Measurements from ENCODE around the gene EDNRA.

EDNRA gene

GRCh38 chr4:147525494-147526271, 44.8 kb downstream of the EDNRA start:
- no peak overlapping the region for H3K4me3 ChIP-seq (ENCODE audit: low read length)
- peaks cover 5% of the 10 kb centered on the region for H3K4me1 ChIP-seq (ENCODE audit: control insufficient read depth, insufficient read depth, low read length)
- H3K27me3 ChIP-seq (ENCODE audit: control insufficient read depth, insufficient read depth, low read length) = no peaks in the 10 kb centered on the region
- H3K4me2 ChIP-seq (ENCODE audit: low read length) = no peak overlapping the region
- no peaks in the 10 kb centered on the region for H3K9me3 ChIP-seq (replicated peaks; ENCODE audit: low read length)
- no peaks in the 10 kb centered on the region for H3K36me3 ChIP-seq (ENCODE audit: insufficient read depth, low read length)
- no peak overlapping the region for H3K9ac ChIP-seq (ENCODE audit: low read depth, low read length)

GRCh38 chr4:147526272-147526654, 45.4 kb downstream of the EDNRA start:
- Histone ChIP-seq H3K4me3 (ENCODE audit: low read length) (no peak overlapping the region), H3K4me2 (ENCODE audit: low read length) (no peak overlapping the region), H3K27me3 (ENCODE audit: control insufficient read depth, insufficient read depth, low read length) (no peaks in the 10 kb centered on the region), H3K36me3 (ENCODE audit: insufficient read depth, low read length) (no peaks in the 10 kb centered on the region), H3K9me3 (replicated peaks; ENCODE audit: low read length) (no peaks in the 10 kb centered on the region), H3K9ac (ENCODE audit: low read depth, low read length) (no peak overlapping the region), H3K4me1 (ENCODE audit: control insufficient read depth, insufficient read depth, low read length) (peaks cover 10% of the 10 kb centered on the region)

DNA sequence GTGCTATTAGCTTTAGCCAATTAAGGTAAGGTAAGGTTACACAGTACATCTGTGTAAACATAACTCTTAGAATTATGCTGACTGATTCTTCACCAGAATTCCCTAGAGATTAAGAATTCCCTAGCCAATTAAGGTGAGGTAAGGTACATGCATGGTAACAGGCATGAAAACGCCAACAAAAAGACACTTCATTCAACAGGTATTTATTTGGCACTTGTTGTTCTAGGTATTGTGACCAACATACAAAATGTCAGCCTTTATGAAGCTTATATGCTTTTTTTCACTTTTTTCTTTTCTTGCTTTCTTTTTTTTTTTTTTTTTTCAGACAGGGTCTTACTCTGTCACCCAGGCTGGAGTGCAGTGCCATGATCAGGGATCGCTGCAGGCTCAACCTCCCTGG, 47.2 kb downstream of the EDNRA start:
- Histone ChIP-seq H3K4me2 (ENCODE audit: low read length) (no peak overlapping the region), H3K36me3 (ENCODE audit: insufficient read depth, low read length) (no peaks in the 10 kb centered on the region), H3K4me3 (ENCODE audit: low read length) (no peak overlapping the region), H3K9me3 (replicated peaks; ENCODE audit: low read length) (no peaks in the 10 kb centered on the region), H3K27me3 (ENCODE audit: control insufficient read depth, insufficient read depth, low read length) (no peaks in the 10 kb centered on the region), H3K4me1 (ENCODE audit: control insufficient read depth, insufficient read depth, low read length) (peaks cover 10% of the 10 kb centered on the region), H3K9ac (ENCODE audit: low read depth, low read length) (no peak overlapping the region)

- H3K4me2 ChIP-seq (ENCODE audit: low read length) = no peak overlapping the region
- no peak overlapping the region for H3K9ac ChIP-seq (ENCODE audit: low read depth, low read length)
- H3K9me3 ChIP-seq (replicated peaks; ENCODE audit: low read length) = no peaks in the 10 kb centered on the region
- H3K4me3 ChIP-seq (ENCODE audit: low read length) = no peak overlapping the region
- no peaks in the 10 kb centered on the region for H3K36me3 ChIP-seq (ENCODE audit: insufficient read depth, low read length)
- peaks cover 10% of the 10 kb centered on the region for H3K4me1 ChIP-seq (ENCODE audit: control insufficient read depth, insufficient read depth, low read length)
- no peaks in the 10 kb centered on the region for H3K27me3 ChIP-seq (ENCODE audit: control insufficient read depth, insufficient read depth, low read length)
These were observed 49.2 kb downstream of the EDNRA start for GRCh38 chr4:147530134-147530533.

GRCh38 chr4:147530723-147531122, 49.8 kb downstream of the EDNRA start:
- no peaks in the 10 kb centered on the region for H3K27me3 ChIP-seq (ENCODE audit: control insufficient read depth, insufficient read depth, low read length)
- no peak overlapping the region for H3K4me3 ChIP-seq (ENCODE audit: low read length)
- H3K9ac ChIP-seq (ENCODE audit: low read depth, low read length) = peak overlapping the region; percentile 44
- H3K4me1 ChIP-seq (ENCODE audit: control insufficient read depth, insufficient read depth, low read length) = peaks cover 10% of the 10 kb centered on the region
- no peak overlapping the region for H3K4me2 ChIP-seq (ENCODE audit: low read length)
- H3K36me3 ChIP-seq (ENCODE audit: insufficient read depth, low read length) = no peaks in the 10 kb centered on the region
- H3K9me3 ChIP-seq (replicated peaks; ENCODE audit: low read length) = no peaks in the 10 kb centered on the region

GRCh38 chr4:147532896-147533295, 52.0 kb downstream of the EDNRA start:
- Histone ChIP-seq H3K9ac (ENCODE audit: low read depth, low read length) (no peak overlapping the region), H3K4me1 (ENCODE audit: control insufficient read depth, insufficient read depth, low read length) (peaks cover 10% of the 10 kb centered on the region), H3K4me3 (ENCODE audit: low read length) (no peak overlapping the region), H3K9me3 (replicated peaks; ENCODE audit: low read length) (no peaks in the 10 kb centered on the region), H3K4me2 (ENCODE audit: low read length) (no peak overlapping the region), H3K27me3 (ENCODE audit: control insufficient read depth, insufficient read depth, low read length) (no peaks in the 10 kb centered on the region), H3K36me3 (ENCODE audit: insufficient read depth, low read length) (no peaks in the 10 kb centered on the region)

DNA sequence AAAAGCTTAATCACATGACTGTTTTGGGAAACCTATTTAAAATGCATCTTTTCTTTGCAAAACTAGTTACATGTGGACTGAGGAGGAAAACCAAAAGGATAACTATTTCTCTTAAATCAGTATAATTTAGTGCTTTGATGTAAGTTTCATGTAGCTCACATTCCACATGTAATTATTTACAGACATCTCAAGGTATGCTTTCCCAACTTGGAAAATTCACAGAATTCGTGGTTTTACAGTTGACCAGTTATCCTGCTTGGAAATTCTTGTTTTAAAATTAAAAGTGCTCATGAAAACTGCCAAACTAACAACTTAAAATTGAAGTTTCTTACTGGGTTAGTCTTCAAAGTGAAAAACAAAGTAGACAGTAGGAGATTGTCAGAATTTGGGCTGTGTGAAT, 52.4 kb downstream of the EDNRA start:
- Histone ChIP-seq H3K4me2 (ENCODE audit: low read length) (no peak overlapping the region), H3K4me3 (ENCODE audit: low read length) (no peak overlapping the region), H3K4me1 (ENCODE audit: control insufficient read depth, insufficient read depth, low read length) (peaks cover 10% of the 10 kb centered on the region), H3K9me3 (replicated peaks; ENCODE audit: low read length) (no peaks in the 10 kb centered on the region), H3K27me3 (ENCODE audit: control insufficient read depth, insufficient read depth, low read length) (no peaks in the 10 kb centered on the region), H3K9ac (ENCODE audit: low read depth, low read length) (no peak overlapping the region), H3K36me3 (ENCODE audit: insufficient read depth, low read length) (no peaks in the 10 kb centered on the region)

- Histone ChIP-seq H3K36me3 (ENCODE audit: insufficient read depth, low read length) (no peaks in the 10 kb centered on the region), H3K4me1 (ENCODE audit: control insufficient read depth, insufficient read depth, low read length) (peaks cover 10% of the 10 kb centered on the region), H3K27me3 (ENCODE audit: control insufficient read depth, insufficient read depth, low read length) (no peaks in the 10 kb centered on the region), H3K9me3 (replicated peaks; ENCODE audit: low read length) (no peaks in the 10 kb centered on the region), H3K9ac (ENCODE audit: low read depth, low read length) (no peak overlapping the region), H3K4me2 (ENCODE audit: low read length) (no peak overlapping the region), H3K4me3 (ENCODE audit: low read length) (no peak overlapping the region)
These were observed 54.2 kb downstream of the EDNRA start for GRCh38 chr4:147535124-147535523.

DNA sequence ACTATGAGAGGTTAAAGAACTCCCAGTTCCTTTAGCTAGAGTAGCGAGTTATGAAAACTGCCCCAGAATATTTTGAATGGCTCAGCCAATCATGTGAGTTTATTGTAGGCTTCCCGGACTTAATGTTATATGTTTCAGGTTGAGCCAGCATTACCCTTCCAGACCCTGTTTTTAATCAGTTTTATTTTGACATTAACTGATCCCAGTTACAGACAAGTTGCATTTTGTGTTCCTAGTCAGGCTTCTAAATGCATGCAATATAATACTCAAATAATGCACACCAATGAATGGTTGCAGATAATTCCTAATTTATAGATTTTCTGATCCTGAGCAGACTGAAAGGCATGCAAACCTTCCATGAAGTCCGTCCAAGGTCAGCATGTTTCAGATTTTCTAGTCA, 57.8 kb downstream of the EDNRA start:
- no peak overlapping the region for H3K4me3 ChIP-seq (ENCODE audit: low read length)
- no peaks in the 10 kb centered on the region for H3K36me3 ChIP-seq (ENCODE audit: insufficient read depth, low read length)
- H3K4me1 ChIP-seq (ENCODE audit: control insufficient read depth, insufficient read depth, low read length) = peaks cover 14% of the 10 kb centered on the region
- H3K9ac ChIP-seq (ENCODE audit: low read depth, low read length) = no peak overlapping the region
- no peaks in the 10 kb centered on the region for H3K27me3 ChIP-seq (ENCODE audit: control insufficient read depth, insufficient read depth, low read length)
- no peak overlapping the region for H3K4me2 ChIP-seq (ENCODE audit: low read length)
- no peaks in the 10 kb centered on the region for H3K9me3 ChIP-seq (replicated peaks; ENCODE audit: low read length)

- H3K4me1 ChIP-seq (ENCODE audit: control insufficient read depth, insufficient read depth, low read length) = peaks cover 17% of the 10 kb centered on the region
- H3K36me3 ChIP-seq (ENCODE audit: insufficient read depth, low read length) = no peaks in the 10 kb centered on the region
- H3K4me3 ChIP-seq (ENCODE audit: low read length) = no peak overlapping the region
- no peak overlapping the region for H3K4me2 ChIP-seq (ENCODE audit: low read length)
- H3K9me3 ChIP-seq (replicated peaks; ENCODE audit: low read length) = no peaks in the 10 kb centered on the region
- H3K27me3 ChIP-seq (ENCODE audit: control insufficient read depth, insufficient read depth, low read length) = no peaks in the 10 kb centered on the region
- no peak overlapping the region for H3K9ac ChIP-seq (ENCODE audit: low read depth, low read length)
These were observed 59.1 kb downstream of the EDNRA start for GRCh38 chr4:147539959-147540358.

- Histone ChIP-seq H3K36me3 (ENCODE audit: insufficient read depth, low read length) (no peaks in the 10 kb centered on the region), H3K4me2 (ENCODE audit: low read length) (peak overlapping the region; percentile 15), H3K4me1 (ENCODE audit: control insufficient read depth, insufficient read depth, low read length) (peaks cover 35% of the 10 kb centered on the region), H3K9ac (ENCODE audit: low read depth, low read length) (peak overlapping the region; percentile 76), H3K4me3 (ENCODE audit: low read length) (peak overlapping the region; percentile 1), H3K27me3 (ENCODE audit: control insufficient read depth, insufficient read depth, low read length) (no peaks in the 10 kb centered on the region), H3K9me3 (replicated peaks; ENCODE audit: low read length) (no peaks in the 10 kb centered on the region)
These were observed 61.5 kb downstream of the EDNRA start for GRCh38 chr4:147542229-147542990.

DNA sequence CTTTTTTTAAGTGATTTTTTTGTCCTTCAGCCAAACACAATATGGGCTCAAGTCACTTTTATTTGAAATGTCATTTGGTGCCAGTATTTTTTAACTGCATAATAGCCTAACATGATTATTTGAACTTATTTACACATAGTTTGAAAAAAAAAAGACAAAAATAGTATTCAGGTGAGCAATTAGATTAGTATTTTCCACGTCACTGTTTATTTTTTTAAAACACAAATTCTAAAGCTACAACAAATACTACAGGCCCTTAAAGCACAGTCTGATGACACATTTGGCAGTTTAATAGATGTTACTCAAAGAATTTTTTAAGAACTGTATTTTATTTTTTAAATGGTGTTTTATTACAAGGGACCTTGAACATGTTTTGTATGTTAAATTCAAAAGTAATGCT, 62.1 kb downstream of the EDNRA start:
- Histone ChIP-seq H3K9me3 (replicated peaks; ENCODE audit: low read length) (no peaks in the 10 kb centered on the region), H3K36me3 (ENCODE audit: insufficient read depth, low read length) (no peaks in the 10 kb centered on the region), H3K27me3 (ENCODE audit: control insufficient read depth, insufficient read depth, low read length) (no peaks in the 10 kb centered on the region), H3K4me2 (ENCODE audit: low read length) (peak overlapping the region; percentile 15), H3K9ac (ENCODE audit: low read depth, low read length) (peak overlapping the region; percentile 76), H3K4me3 (ENCODE audit: low read length) (peak overlapping the region; percentile 1), H3K4me1 (ENCODE audit: control insufficient read depth, insufficient read depth, low read length) (peaks cover 41% of the 10 kb centered on the region)
